Suprapubic skin (tissue), 4 donors: ENCODE measurements around the gene ALG12.

Experiments used
- POLR2A ChIP-seq, 2 donors: fragments of 450-650 bp; IDR thresholded peaks; one replicate each; pipeline ENCODE4 v1.6.1; 2017; ENCODE audit warnings: antibody characterized with exemption in 2 of 2, mild to moderate bottlenecking in 2 of 2, moderate library complexity in 2 of 2
- POLR2AphosphoS5 ChIP-seq, 3 donors: sonication (generic); formaldehyde crosslinking; IDR thresholded peaks; one replicate each; pipeline ENCODE4 v1.6.1; 2017; ENCODE audit warnings: antibody characterized with exemption in 3 of 3
- TF ChIP-seq, protein P1 (sequence below), 2 donors: fragments of 200-600 bp in 1 of 2; fragments of 450-650 bp in 1 of 2; sonication (generic) in 1 of 2; IDR thresholded peaks; one replicate each; pipeline ENCODE4 v1.5.1; 2016 to 2019; ENCODE audit warnings: antibody characterized with exemption in 2 of 2, mild to moderate bottlenecking in 1 of 2, moderate library complexity in 1 of 2

DNA sequence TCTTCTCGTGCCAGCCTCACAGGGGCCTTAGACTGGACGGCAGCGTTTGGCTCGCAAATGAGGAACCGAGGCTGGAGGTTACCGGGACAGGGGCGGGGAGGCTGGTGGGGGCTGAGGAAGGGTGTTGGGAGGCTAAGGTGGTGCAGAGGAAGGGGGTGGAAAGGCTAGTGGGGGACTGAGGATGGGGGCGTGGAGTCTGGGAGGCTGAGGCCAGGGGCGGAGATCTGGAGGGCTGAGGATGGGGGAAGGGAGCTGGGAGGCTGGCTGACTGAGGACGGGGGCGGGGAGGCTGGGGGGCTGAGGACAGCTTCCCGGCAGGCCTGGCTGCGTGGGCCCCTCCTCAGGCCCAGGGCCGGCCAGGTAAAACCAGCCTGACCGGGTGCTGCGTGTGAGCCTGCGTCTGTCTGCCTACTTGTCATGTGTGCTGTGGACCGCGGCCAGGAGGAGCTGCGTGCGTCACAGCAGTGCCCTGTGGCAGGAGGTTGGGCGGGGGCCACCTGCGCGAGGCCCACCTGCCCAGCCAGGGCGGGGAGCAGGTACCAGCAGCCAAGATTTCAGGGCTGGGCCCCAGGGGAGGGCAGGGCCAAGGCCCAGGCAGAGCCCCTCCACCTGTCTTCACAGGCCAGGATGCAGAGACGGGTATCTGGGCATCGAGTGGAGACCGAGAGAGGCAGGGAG, 32.9 kb upstream of the ALG12 start:
- TF ChIP-seq, protein P1, sequence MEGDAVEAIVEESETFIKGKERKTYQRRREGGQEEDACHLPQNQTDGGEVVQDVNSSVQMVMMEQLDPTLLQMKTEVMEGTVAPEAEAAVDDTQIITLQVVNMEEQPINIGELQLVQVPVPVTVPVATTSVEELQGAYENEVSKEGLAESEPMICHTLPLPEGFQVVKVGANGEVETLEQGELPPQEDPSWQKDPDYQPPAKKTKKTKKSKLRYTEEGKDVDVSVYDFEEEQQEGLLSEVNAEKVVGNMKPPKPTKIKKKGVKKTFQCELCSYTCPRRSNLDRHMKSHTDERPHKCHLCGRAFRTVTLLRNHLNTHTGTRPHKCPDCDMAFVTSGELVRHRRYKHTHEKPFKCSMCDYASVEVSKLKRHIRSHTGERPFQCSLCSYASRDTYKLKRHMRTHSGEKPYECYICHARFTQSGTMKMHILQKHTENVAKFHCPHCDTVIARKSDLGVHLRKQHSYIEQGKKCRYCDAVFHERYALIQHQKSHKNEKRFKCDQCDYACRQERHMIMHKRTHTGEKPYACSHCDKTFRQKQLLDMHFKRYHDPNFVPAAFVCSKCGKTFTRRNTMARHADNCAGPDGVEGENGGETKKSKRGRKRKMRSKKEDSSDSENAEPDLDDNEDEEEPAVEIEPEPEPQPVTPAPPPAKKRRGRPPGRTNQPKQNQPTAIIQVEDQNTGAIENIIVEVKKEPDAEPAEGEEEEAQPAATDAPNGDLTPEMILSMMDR (IDR thresholded peaks at IDR 0.05): no peak
- peak in 2 of 3 donors; percentile 82 to 93 for TF ChIP-seq POLR2AphosphoS5 (IDR thresholded peaks at IDR 0.05)
- no peak for TF ChIP-seq POLR2A (IDR thresholded peaks at IDR 0.05)
